ENCODE measurements around the gene APOM.
A peak's percentile ranks its signal among the peaks of the same experiment; 100 is the strongest.

APOM gene

DNA sequence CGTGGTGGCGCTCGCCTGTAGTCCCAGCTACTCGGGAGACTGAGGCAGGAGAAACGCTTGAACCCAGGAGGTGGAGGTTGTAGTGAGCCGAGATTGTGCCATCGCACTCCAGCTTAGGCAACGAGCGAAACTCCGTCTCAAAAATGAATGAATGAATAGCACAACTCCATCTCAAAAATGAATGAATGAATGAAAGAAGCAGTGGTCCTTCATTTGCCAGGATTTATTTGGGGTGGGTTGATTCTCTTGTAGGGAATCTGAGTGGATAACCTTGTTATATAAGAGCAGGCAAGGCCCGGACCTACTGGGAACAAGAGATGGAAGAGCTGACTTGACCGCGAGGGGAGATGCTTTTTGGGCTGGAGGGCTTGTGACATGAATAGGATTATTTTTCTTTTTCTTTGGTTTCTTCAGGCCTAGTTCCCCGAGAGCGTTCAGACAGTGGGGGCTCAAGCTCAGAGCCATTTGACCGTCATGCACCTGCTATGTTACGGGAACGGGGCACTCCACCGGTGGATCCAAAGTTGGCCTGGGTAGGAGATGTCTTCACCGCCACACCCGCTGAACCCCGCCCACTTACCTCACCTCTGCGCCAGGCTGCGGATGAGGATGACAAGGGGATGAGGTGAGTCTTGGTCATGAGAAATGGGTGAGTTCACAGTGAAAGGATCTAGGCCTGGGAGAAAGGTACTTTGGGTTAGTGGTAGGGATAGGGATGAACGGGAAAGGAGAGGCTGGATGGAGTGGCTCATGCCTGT lies 25.3 kb upstream of the APOM start:
- H3K4me3 ChIP-seq (ENCODE audit: control insufficient read depth, low read depth, low read length) = no peak overlapping the region
- TF ChIP-seq, protein P1, sequence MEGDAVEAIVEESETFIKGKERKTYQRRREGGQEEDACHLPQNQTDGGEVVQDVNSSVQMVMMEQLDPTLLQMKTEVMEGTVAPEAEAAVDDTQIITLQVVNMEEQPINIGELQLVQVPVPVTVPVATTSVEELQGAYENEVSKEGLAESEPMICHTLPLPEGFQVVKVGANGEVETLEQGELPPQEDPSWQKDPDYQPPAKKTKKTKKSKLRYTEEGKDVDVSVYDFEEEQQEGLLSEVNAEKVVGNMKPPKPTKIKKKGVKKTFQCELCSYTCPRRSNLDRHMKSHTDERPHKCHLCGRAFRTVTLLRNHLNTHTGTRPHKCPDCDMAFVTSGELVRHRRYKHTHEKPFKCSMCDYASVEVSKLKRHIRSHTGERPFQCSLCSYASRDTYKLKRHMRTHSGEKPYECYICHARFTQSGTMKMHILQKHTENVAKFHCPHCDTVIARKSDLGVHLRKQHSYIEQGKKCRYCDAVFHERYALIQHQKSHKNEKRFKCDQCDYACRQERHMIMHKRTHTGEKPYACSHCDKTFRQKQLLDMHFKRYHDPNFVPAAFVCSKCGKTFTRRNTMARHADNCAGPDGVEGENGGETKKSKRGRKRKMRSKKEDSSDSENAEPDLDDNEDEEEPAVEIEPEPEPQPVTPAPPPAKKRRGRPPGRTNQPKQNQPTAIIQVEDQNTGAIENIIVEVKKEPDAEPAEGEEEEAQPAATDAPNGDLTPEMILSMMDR (conservative IDR thresholded peaks at IDR 0.05; ENCODE audit: control insufficient read depth, insufficient read depth, low read depth, low read length) = no peak
- DNase-seq (ENCODE audit: low read depth) = no peak

DNA sequence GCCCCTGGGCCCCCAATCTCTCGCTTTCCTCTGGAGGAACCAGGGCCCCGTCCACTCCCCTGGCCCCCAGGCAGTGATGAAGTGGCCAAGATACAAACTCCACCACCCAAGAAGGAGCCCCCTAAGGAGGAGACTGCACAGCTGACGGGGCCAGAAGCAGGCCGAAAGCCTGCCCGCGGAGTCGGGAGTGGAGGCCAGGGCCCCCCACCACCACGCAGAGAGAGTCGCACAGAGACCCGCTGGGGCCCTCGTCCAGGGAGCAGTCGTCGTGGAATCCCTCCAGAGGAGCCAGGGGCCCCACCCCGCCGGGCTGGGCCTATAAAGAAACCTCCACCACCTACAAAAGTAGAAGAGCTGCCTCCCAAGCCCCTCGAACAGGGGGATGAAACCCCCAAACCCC lies 24.5 kb upstream of the APOM start:
- DNase-seq (ENCODE audit: low read depth) = no peak
- TF ChIP-seq, protein P1 (conservative IDR thresholded peaks at IDR 0.05; ENCODE audit: control insufficient read depth, insufficient read depth, low read depth, low read length) = no peak
- H3K4me3 ChIP-seq (ENCODE audit: control insufficient read depth, low read depth, low read length) = no peak overlapping the region

DNA sequence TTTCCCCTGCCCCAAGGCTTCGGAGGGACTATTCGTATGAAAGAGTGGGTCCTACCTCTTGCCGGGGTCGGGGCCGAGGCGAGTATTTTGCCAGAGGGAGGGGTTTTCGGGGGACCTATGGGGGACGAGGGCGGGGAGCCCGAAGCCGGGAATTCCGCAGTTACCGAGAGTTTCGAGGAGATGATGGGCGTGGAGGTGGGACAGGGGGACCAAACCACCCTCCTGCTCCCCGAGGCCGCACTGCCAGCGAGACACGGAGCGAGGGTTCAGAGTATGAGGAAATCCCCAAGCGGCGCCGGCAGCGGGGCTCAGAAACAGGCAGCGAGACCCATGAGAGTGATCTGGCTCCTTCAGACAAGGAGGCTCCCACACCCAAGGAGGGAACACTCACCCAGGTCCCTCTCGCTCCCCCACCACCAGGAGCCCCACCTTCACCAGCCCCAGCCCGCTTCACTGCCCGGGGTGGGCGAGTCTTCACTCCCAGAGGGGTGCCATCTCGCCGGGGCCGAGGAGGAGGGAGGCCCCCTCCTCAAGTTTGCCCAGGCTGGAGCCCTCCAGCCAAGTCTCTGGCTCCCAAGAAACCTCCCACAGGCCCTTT lies 23.9 kb upstream of the APOM start:
- DNase-seq (ENCODE audit: low read depth) = no peak
- TF ChIP-seq, protein P1 (conservative IDR thresholded peaks at IDR 0.05; ENCODE audit: control insufficient read depth, insufficient read depth, low read depth, low read length) = no peak
- H3K4me3 ChIP-seq (ENCODE audit: control insufficient read depth, low read depth, low read length) = no peak overlapping the region

DNA sequence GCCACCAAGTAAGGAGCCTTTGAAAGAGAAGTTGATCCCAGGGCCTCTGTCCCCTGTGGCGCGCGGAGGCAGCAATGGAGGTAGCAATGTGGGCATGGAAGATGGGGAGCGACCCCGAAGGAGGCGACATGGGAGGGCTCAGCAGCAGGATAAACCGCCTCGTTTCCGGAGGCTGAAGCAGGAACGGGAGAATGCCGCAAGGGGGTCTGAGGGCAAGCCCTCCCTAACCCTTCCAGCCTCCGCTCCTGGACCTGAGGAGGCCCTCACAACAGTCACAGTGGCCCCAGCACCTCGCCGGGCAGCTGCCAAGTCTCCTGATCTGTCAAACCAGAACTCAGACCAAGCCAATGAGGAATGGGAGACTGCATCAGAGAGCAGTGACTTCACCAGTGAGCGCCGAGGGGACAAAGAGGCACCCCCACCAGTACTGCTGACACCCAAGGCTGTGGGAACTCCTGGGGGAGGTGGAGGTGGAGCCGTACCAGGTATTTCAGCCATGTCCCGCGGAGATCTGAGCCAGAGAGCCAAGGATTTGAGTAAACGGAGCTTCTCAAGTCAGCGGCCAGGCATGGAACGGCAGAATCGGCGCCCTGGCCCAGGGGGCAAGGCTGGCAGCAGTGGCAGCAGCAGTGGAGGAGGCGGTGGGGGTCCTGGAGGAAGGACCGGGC lies 23.3 kb upstream of the APOM start:
- H3K4me3 ChIP-seq (ENCODE audit: control insufficient read depth, low read depth, low read length) = no peak overlapping the region
- DNase-seq (ENCODE audit: low read depth) = no peak
- TF ChIP-seq, protein P1 (conservative IDR thresholded peaks at IDR 0.05; ENCODE audit: control insufficient read depth, insufficient read depth, low read depth, low read length) = no peak

DNA sequence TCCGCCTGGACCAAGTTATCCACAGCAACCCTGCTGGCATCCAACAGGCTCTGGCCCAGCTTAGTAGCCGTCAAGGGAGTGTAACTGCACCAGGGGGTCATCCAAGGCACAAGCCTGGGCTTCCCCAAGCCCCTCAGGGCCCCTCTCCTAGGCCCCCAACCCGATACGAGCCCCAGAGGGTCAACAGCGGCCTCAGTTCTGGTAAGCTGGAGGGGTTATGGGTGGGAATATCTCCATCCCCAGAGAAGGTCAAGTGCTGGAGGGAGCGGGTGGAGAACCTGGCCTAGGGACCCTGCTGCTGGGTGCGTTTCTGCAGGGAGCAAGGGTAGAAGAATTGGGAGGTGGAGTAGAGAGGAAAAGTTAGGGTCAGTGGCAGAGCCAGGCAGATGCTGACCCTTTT lies 22.2 kb upstream of the APOM start:
- no peak for DNase-seq (ENCODE audit: low read depth)
- TF ChIP-seq, protein P1 (conservative IDR thresholded peaks at IDR 0.05; ENCODE audit: control insufficient read depth, insufficient read depth, low read depth, low read length) = no peak
- H3K4me3 ChIP-seq (ENCODE audit: control insufficient read depth, low read depth, low read length) = no peak overlapping the region

DNA sequence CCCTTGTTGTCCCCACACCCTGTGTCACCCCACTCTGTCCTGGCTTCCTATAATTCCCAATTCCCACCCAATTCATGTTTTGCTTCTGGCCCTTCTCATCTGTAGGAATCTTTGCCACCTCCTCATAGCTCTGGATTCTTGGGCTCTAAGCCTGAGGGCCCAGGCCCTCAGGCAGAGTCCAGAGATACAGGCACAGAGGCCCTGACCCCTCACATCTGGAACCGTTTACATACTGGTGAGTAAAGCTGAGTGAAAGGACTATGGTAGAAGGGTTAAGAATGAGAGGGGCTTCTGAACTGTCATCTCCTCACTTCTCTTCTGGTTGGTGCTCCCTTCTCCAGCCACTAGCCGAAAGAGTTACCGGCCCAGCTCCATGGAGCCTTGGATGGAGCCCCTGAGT lies 21.6 kb upstream of the APOM start:
- TF ChIP-seq, protein P1 (conservative IDR thresholded peaks at IDR 0.05; ENCODE audit: control insufficient read depth, insufficient read depth, low read depth, low read length) = no peak
- H3K4me3 ChIP-seq (ENCODE audit: control insufficient read depth, low read depth, low read length) = no peak overlapping the region
- DNase-seq (ENCODE audit: low read depth) = peak; percentile 72

Data from fibroblast of mammary gland (primary cell).